GM04504 (cell line): ENCODE results near the gene PYM1.

ENCODE experiments used
- DNase-seq: peaks from one replicate; pipeline ENCODE4 v3.0.0-alpha.2; 2012; ENCODE audit warnings: low read depth

The PYM1 gene

GRCh38 chr12:55927588-55928502 lies at the start of gene PYM1:
Gene PYM1, minus strand, starts transcription at chr12:55927894. Its CDS starts 133 bp downstream, at chr12:55927761.
- DNase-seq = no peak

- DNase-seq = no peak
These were observed 46.6 kb upstream of the PYM1 start for GRCh38 chr12:55974308-55974730.

DNA sequence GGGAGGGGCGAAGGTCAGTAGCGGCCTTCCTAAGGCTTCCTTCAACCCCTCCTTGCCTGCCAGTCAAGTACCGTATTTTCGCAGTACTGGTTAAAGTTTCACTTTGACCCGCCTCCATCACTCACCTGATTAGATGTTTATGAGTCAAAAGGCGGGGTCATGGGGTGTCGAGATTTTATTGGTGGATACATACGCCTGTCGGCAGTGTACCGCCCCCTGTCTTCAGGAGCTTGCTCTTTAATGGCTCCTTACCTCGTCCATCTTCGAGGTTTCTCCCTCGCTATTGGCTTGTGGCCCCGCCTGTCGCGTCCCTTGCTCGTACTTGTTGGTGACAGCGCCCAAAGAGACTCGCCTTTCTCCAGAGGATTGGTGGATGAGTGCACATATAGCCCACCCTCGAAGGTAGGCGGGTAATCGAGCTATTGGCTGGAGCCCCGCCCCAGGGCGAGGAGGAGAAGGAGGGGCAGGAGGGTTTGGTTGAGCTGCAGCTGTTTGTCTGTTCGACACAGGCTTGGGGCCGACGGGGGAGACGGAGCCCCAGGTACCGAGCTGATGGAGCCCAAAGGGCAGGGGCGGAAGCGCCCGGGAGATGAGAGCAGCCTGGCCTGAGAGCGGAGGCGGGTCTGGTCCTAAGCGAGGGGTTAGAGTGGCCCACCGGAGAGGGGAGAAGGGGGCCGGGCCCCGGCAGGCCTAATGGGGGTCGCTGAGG lies 46.1 kb upstream of the PYM1 start, which contains the start of gene RAB5B:
RAB5B (plus strand) TSS at position 480 of the 709 bp plus-strand sequence. CDS start 12,883 bp downstream, outside the sequence.
- peak; percentile 100 for DNase-seq

DNA sequence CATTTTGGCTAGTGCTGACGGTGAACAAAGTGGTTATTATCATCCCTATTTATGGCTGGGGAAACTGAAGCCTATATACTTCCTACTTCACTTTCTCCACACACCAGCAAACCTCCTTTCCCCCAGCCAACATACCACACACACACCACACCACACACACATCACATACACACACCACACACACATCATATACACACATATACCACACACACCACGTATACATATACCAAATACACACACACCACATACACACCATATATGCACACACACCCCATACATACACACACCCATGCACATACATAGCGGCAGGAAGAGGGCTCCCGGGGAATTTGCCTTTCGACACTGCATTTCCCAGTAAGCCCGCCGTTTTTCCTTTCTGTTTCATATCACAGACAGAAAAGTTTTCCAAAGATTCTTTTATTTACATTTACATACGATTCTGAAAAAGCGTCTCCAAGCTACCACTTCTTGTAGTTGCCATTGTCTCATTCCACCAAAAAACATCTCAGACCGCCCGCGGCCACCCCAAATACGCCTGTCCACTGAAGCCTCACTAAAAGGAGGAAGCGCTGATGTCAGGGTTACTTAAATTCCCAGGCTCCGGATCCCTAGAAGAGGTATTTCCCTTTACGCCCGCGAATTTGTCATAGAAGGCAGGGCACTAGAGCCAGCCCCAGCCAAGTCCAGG lies 45.4 kb upstream of the PYM1 start:
- DNase-seq = no peak

DNA sequence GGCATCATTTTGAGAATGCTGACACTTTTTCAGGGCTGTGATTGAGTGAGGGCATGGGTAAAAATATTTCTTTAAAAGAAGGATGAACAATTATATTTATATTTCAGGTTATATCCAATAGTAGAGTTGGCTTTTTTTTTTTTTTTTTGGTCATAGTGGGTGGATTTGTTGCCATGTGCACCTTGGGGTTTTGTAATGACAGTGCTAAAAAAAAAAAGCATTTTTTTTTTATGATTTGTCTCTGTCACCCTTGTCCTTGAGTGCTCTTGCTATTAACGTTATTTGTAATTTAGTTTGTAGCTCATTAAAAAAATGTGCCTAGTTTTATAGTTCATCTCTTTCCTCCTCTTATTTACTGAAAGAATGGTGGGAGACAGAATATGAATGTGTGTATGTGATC lies 44.8 kb upstream of the PYM1 start:
- no peak for DNase-seq

DNA sequence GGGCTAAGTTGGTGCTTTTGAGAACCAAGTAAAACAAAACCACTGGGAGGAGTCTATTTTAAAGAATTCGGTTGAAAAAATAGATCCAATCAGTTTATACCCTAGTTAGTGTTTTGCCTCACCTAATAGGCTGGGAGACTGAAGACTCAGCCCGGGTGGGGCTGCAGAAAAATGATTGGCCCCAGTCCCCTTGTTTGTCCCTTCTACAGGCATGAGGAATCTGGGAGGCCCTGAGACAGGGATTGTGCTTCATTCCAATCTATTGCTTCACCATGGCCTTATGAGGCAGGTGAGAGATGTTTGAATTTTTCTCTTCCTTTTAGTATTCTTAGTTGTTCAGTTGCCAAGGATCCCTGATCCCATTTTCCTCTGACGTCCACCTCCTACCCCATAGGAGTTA lies 44.3 kb upstream of the PYM1 start:
- DNase-seq = peak; percentile 26

GRCh38 chr12:55970775-55971174 lies 43.1 kb upstream of the PYM1 start:
- no peak for DNase-seq

DNA sequence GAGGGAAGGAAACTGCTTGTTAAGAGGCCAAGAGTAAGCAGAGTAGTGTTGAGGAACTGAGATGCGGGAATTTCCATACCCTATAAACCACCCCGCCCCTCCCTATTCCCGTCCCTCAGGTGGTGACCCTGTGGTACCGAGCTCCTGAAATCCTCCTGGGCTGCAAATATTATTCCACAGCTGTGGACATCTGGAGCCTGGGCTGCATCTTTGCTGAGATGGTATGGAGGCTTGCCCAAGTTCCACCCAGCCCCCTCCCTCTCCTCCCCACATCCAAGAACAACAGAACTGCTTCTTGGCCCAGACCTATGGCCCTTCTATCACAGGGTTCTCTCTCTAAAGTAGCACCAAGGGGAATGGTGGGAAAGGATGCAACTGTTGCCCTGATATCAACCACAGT lies 41.7 kb upstream of the PYM1 start:
- DNase-seq = no peak

GRCh38 chr12:55966408-55967281 lies 39.0 kb upstream of the PYM1 start, which contains the start of gene CDK2:
Gene CDK2, plus strand, starts transcription at chr12:55966830. Its CDS starts 179 bp downstream, at chr12:55967009.
- peak; percentile 45 for DNase-seq

- no peak for DNase-seq
These were observed 38.3 kb upstream of the PYM1 start, which contains the start of gene PMEL for GRCh38 chr12:55965941-55966407. Gene PMEL, minus strand, starts transcription at chr12:55966042. Its CDS starts 31 bp downstream, at chr12:55966011.

DNA sequence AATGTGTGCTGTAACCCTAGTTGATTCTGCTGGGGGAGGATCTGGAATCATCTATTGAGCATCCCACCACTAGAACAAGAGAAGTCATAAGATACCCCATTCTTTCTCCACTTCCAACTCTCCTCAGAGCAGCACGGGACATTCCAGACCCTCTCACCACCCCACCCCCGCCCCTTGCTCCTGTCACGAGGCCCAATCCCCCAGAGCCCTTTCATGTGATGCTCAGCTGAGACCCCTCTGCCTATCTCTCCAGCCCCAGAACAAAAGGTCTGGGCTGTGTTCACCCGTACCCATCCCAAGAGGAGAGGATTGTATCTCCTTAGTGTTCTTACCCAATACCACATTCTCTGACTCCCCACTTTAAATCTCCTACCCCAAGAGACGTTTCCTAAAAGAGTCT lies 37.5 kb upstream of the PYM1 start:
- no peak for DNase-seq

DNA sequence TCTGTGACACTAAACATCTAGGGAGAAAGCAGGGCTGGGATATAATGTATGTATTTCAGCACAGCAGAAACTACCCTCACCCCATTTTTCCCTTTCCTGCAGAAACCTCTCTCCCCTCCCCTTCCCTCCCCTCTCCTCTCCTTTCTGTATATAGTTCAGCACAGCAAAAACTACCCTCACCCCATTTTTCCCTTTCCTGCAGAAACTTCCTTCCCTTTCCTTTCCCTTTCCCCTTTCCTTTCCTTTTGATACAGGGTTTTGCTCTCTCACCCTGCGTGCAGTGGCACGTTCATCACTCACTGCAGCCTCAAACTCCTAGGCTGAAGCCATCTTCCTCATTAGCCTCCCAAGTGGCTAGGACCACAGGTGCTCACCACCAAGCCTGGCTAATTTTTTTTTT lies 36.1 kb upstream of the PYM1 start:
- DNase-seq = no peak

DNA sequence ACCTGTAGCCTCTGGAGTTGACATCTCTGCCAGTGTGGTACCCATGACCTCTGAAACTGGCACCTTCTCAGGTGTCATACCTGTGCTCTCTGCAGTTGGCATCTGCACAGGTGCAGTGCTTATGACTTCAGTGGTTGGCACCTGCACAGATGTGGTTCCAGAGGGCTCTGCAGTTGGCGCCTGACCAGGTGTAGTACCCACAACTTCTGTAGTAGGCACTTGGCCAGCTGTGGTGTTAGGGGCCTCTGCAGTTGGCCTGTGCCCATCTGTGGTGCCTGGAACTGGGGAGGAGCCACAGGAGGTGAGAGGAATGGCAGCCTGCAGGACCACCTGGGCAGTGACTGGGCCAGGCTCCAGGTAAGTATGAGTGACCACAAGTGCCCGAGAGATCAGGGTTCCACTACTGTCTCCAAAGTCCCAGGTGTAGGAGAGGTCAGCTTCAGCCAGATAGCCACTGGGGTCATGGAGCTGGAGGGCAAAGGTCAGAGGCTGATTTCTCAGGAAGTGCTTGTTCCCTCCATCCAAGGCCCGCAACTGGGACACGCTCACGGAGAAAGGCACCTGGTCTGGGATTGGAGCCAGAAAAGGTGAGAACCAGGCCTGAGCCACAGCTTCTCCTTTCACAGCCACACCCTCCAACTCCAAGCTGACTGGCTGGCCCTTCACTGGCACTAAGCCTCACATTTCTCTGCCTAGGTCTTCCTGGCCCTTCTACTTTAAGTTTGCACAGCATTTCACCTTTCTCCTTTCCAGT lies 29.6 kb upstream of the PYM1 start:
- DNase-seq = no peak

DNA sequence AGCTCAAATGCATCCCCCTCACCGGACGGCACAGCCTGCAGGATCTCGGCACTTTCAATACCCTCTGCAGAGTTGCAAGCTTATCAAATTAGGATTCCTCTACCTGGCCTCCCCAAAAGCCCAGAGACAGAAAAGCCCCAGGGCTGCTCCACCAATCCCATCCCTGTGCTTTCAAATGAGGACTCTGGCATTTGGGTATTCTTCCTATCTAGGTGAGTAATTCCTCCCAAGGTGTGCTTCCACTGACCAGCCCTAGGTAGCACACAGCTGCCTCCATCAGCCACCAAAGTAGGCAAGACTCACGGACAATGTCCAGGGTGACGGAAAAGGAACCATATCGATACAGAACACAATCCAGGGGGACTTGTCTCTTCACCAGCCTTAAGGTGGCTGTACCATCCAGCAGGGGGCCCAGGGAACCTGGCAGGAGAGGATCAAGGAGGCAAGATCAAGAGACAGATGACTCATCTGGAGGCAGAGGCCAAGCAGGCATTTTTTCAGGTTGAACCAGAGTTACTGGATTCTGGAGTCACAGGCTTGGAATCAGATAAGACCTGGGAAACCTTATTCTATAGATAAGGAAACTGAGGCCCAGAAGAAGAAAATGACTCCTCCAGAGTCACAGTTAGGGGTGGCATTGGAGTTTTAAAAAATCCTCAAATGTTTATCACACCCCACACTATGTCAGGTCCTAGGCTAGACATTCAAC lies 28.3 kb upstream of the PYM1 start:
- DNase-seq = no peak

- DNase-seq = no peak
These were observed 27.6 kb upstream of the PYM1 start for GRCh38 chr12:55955344-55955743.

- no peak for DNase-seq
These were observed 18.9 kb upstream of the PYM1 start for GRCh38 chr12:55946553-55946952.

DNA sequence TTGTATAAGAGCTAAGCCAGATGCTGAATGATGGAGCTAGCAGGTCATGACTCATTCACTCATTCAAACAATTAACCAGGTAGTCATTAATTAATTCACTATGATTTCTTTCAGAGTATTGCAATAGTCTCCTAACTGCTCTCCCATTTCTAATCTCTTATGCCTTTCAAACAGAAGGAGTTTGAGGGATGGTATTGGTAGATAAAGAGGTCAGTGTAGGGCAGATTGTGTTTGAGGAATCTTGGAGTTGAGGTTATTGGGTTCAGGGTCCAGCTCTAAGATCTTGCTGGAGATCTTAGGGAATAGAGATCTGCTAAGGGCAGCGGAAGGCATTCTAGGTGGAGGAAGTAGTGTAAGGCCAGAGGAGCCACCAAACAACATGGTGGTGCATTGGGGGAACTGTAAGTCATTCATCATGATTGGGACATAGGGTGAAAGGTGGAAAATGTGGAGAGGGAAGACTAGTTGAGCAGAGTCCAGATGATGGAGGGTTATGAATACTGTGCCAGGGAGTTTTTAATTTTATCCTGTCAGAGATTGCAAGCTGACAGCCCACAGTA lies 15.0 kb upstream of the PYM1 start:
- DNase-seq = no peak

DNA sequence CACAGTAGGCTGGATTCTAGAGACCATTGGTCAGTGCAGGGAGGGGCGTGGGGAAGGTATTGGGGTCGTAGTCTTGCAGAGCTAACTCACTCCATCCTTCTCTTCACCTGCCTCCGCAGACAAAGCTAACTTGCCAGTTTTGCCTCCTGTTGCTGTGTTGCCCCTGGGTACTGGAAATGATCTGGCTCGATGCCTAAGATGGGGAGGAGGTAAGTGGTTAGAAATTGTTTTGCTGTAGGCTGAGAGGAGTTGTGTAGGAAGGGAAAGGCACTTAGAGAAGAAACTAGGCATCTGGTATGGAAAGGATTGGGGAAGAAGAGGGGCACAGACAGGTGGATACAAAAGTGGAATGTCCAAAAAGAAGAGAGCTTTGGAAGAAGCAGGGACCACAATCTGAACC lies 14.4 kb upstream of the PYM1 start:
- no peak for DNase-seq

DNA sequence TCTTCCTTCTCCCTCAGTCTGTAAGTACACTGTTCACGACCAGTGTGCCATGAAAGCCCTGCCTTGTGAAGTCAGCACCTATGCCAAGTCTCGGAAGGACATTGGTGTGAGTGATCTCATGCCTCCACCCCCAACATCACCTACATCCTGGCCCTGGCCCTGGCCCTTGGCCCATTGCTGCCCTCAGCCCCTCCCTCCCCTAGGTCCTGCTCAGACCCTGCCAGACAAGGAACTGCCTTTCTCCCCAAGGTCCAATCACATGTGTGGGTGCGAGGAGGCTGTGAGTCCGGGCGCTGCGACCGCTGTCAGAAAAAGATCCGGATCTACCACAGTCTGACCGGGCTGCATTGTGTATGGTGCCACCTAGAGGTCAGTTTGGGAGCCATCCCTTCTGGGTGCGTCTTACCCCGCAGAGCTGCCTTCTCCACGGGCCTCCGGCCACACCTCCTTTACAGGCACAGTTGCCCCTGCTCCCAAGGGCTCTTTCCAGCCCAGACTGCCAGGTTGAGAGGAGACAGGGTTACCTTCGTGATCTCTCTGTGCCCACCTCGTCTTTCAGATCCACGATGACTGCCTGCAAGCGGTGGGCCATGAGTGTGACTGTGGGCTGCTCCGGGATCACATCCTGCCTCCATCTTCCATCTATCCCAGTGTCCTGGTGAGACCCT lies 12.5 kb upstream of the PYM1 start:
- DNase-seq = peak; percentile 69
